ENCODE measurements around the gene UHRF1.

Gene UHRF1

DNA sequence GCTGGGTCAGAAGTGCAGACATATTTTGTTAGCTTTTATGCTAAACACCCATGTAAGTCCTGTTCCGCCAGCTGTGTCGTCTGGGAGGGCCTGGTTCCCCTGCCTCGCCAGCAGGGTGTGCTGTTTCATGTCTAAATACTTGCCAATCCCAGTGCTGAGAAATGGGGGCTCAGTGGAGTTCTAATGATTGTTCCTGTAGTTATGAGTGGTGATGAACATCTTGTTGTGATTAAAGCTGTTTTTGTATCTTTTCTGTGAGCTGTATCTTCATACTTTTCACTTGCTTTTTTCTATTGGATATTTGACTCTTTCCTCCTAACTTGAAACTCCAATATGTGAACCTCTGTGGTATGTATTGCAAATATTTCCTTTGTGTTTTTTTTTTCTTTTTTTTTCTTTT lies 92.3 kb downstream of the UHRF1 start:
- no peaks in the 10 kb centered on the region for H3K9me3 ChIP-seq (ENCODE audit: low read length)
- no peak overlapping the region for H2AFZ ChIP-seq (ENCODE audit: low read length)
- H3K4me1 ChIP-seq (ENCODE audit: insufficient read depth, low read length, severe bottlenecking), result no peaks in the 10 kb centered on the region
- peaks cover 7% of the 10 kb centered on the region; the same call in 1 of the 2 replicates for H3K36me3 ChIP-seq (ENCODE audit: insufficient read depth, low read length)
- no peaks in the 10 kb centered on the region for H4K20me1 ChIP-seq (ENCODE audit: insufficient read depth, low read length)
- H3K4me2 ChIP-seq (ENCODE audit: low read length), result no peak overlapping the region
- no peak overlapping the region for H3K4me3 ChIP-seq (ENCODE audit: low read depth, low read length, poor library complexity, severe bottlenecking)
- H3K9me2 ChIP-seq (ENCODE audit: low read depth, low read length), result no peaks in the 10 kb centered on the region
- H3F3A ChIP-seq (ENCODE audit: insufficient read depth, low read length), result no peaks in the 10 kb centered on the region
- no peaks in the 10 kb centered on the region for H3K27me3 ChIP-seq (ENCODE audit: insufficient read depth, low read length)
- H3K79me2 ChIP-seq (ENCODE audit: insufficient read depth, low read length), result no peaks in the 10 kb centered on the region
- H3K9ac ChIP-seq (ENCODE audit: low read length), result no peak overlapping the region
- TF ChIP-seq CTCF (IDR thresholded peaks at IDR 0.05; ENCODE audit: low read length), result peak; percentile 93
- no peak for TF ChIP-seq EZH2 (IDR thresholded peaks at IDR 0.05; ENCODE audit: borderline replicate concordance, low read length)
- H3K27ac ChIP-seq (ENCODE audit: low read depth, low read length, poor library complexity, severe bottlenecking), result no peak overlapping the region

DNA sequence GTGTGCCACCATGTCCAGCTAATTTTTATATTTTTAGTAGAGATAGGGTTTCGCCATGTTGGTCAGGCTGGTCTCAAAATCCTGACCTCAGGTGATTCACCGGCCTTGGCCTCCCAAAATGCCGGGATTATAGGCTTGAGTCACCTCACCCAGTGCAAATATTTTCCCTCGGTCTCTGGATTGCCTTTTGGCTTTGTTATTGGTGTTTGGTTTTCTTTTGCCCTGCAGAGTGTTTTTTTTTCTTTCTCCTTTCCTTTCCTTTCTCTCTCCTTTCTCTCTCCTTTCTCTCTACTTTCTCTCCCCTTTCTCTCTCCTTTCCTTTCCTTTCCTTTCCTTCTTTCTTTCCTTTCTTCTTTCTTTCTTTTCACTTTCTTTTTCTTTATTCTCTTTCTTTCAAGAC lies 92.8 kb downstream of the UHRF1 start:
- Histone ChIP-seq H3K9ac (ENCODE audit: low read length) (no peak overlapping the region), H3K9me3 (ENCODE audit: low read length) (no peaks in the 10 kb centered on the region), H3K27me3 (ENCODE audit: insufficient read depth, low read length) (no peaks in the 10 kb centered on the region), H3K79me2 (ENCODE audit: insufficient read depth, low read length) (no peaks in the 10 kb centered on the region), H3K36me3 (ENCODE audit: insufficient read depth, low read length) (peaks cover 7% of the 10 kb centered on the region; the same call in 1 of the 2 replicates), H3F3A (ENCODE audit: insufficient read depth, low read length) (no peaks in the 10 kb centered on the region), H3K4me1 (ENCODE audit: insufficient read depth, low read length, severe bottlenecking) (no peaks in the 10 kb centered on the region), H3K4me2 (ENCODE audit: low read length) (no peak overlapping the region), H4K20me1 (ENCODE audit: insufficient read depth, low read length) (no peaks in the 10 kb centered on the region), H2AFZ (ENCODE audit: low read length) (no peak overlapping the region), H3K9me2 (ENCODE audit: low read depth, low read length) (no peaks in the 10 kb centered on the region), H3K27ac (ENCODE audit: low read depth, low read length, poor library complexity, severe bottlenecking) (no peak overlapping the region), H3K4me3 (ENCODE audit: low read depth, low read length, poor library complexity, severe bottlenecking) (no peak overlapping the region)
- TF ChIP-seq CTCF (IDR thresholded peaks at IDR 0.05; ENCODE audit: low read length) (no peak), EZH2 (IDR thresholded peaks at IDR 0.05; ENCODE audit: borderline replicate concordance, low read length) (no peak)

- Histone ChIP-seq H3K4me2 (ENCODE audit: low read length) (no peak overlapping the region), H3K79me2 (ENCODE audit: insufficient read depth, low read length) (no peaks in the 10 kb centered on the region), H4K20me1 (ENCODE audit: insufficient read depth, low read length) (no peaks in the 10 kb centered on the region), H3K9ac (ENCODE audit: low read length) (no peak overlapping the region), H3K4me1 (ENCODE audit: insufficient read depth, low read length, severe bottlenecking) (no peaks in the 10 kb centered on the region), H3K9me2 (ENCODE audit: low read depth, low read length) (no peaks in the 10 kb centered on the region), H3K36me3 (ENCODE audit: insufficient read depth, low read length) (no peaks in the 10 kb centered on the region; the same call in 1 of the 2 replicates), H2AFZ (ENCODE audit: low read length) (no peak overlapping the region), H3K27ac (ENCODE audit: low read depth, low read length, poor library complexity, severe bottlenecking) (no peak overlapping the region), H3F3A (ENCODE audit: insufficient read depth, low read length) (no peaks in the 10 kb centered on the region), H3K4me3 (ENCODE audit: low read depth, low read length, poor library complexity, severe bottlenecking) (no peak overlapping the region), H3K27me3 (ENCODE audit: insufficient read depth, low read length) (no peaks in the 10 kb centered on the region), H3K9me3 (ENCODE audit: low read length) (no peaks in the 10 kb centered on the region)
- no peak for TF ChIP-seq EZH2 (IDR thresholded peaks at IDR 0.05; ENCODE audit: borderline replicate concordance, low read length)
- no peak for TF ChIP-seq CTCF (IDR thresholded peaks at IDR 0.05; ENCODE audit: low read length)
Observed at GRCh38 chr19:5003781-5004180, 94.5 kb downstream of the UHRF1 start.

Data from OCI-LY1 (cell line).